ENCODE measurements around the gene TBXAS1. TPM values are rescaled to one million over a fixed set of nuclear protein-coding genes. Genes with fewer than 3 reads are reported as not detected.
A peak's percentile ranks its signal among the peaks of the same experiment; 100 is the strongest.

TBXAS1 gene
- total and polyA plus RNA-seq, 4 donors = 19.6 to 126 (median 55.2) TPM

GRCh38 chr7:140018125-140019043 is 189.3 kb downstream of the TBXAS1 start:
- no peak overlapping the region for H3K27ac ChIP-seq (ENCODE audit: low read depth in 1 of 2, low read length in 1 of 2)
- DNase-seq (peak in 1 of 3 donors; percentile 4), ATAC-seq (ENCODE audit: insufficient read depth, low FRiP score) (no peak)
- H3K36me3 ChIP-seq (ENCODE audit: control insufficient read depth in 4 of 4, insufficient read depth in 4 of 4, low read length in 4 of 4) = peaks cover 0 to 17% (median 2%) of the 10 kb centered on the region in 4 donors
- no peaks in the 10 kb centered on the region for H3K9me3 ChIP-seq (ENCODE audit: control insufficient read depth in 4 of 4, insufficient read depth in 3 of 4, low read length in 3 of 4)
- no peak overlapping the region for H3K4me3 ChIP-seq
- H3K4me1 ChIP-seq (ENCODE audit: control insufficient read depth in 5 of 5, insufficient read depth in 5 of 5, low read length in 5 of 5) = no peaks in the 10 kb centered on the region
- WGBS, 2 donors = 89 to 92% methylated on average over 9 of the region's 9 CpGs
- no peak overlapping the region for H3K9ac ChIP-seq (ENCODE audit: insufficient read depth in 1 of 2, low read length in 2 of 2)
- TF ChIP-seq CTCF (IDR thresholded peaks at IDR 0.05; ENCODE audit: control extremely low read depth, extremely low read depth) = no peak
- no peaks in the 10 kb centered on the region for H3K27me3 ChIP-seq (ENCODE audit: control insufficient read depth in 3 of 3, insufficient read depth in 3 of 3, low read length in 2 of 3)

GRCh38 chr7:140019172-140019571 is 190.1 kb downstream of the TBXAS1 start:
- no peaks in the 10 kb centered on the region for H3K4me1 ChIP-seq (ENCODE audit: control insufficient read depth in 5 of 5, insufficient read depth in 5 of 5, low read length in 5 of 5)
- no peak overlapping the region for H3K4me3 ChIP-seq
- no peaks in the 10 kb centered on the region for H3K9me3 ChIP-seq (ENCODE audit: control insufficient read depth in 4 of 4, insufficient read depth in 3 of 4, low read length in 3 of 4)
- peaks cover 0 to 20% (median 3%) of the 10 kb centered on the region in 4 donors for H3K36me3 ChIP-seq (ENCODE audit: control insufficient read depth in 4 of 4, insufficient read depth in 4 of 4, low read length in 4 of 4)
- H3K9ac ChIP-seq (ENCODE audit: insufficient read depth in 1 of 2, low read length in 2 of 2) = no peak overlapping the region
- 64 to 81% methylated on average over 11 of the region's 11 CpGs for WGBS, 2 donors
- DNase-seq (peak in 1 of 3 donors; percentile 9), ATAC-seq (ENCODE audit: insufficient read depth, low FRiP score) (no peak)
- H3K27me3 ChIP-seq (ENCODE audit: control insufficient read depth in 3 of 3, insufficient read depth in 3 of 3, low read length in 2 of 3) = no peaks in the 10 kb centered on the region
- no peak for TF ChIP-seq CTCF (IDR thresholded peaks at IDR 0.05; ENCODE audit: control extremely low read depth, extremely low read depth)
- no peak overlapping the region for H3K27ac ChIP-seq (ENCODE audit: low read depth in 1 of 2, low read length in 1 of 2)

- no peaks in the 10 kb centered on the region for H3K27me3 ChIP-seq (ENCODE audit: control insufficient read depth in 3 of 3, insufficient read depth in 3 of 3, low read length in 2 of 3)
- no peak overlapping the region for H3K27ac ChIP-seq (ENCODE audit: low read depth in 1 of 2, low read length in 1 of 2)
- H3K9me3 ChIP-seq (ENCODE audit: control insufficient read depth in 4 of 4, insufficient read depth in 3 of 4, low read length in 3 of 4) = no peaks in the 10 kb centered on the region
- no peak overlapping the region for H3K9ac ChIP-seq (ENCODE audit: insufficient read depth in 1 of 2, low read length in 2 of 2)
- ATAC-seq (ENCODE audit: insufficient read depth, low FRiP score) = no peak
- DNase-seq = peak in 1 of 3 donors; percentile 8
- no peaks in the 10 kb centered on the region for H3K4me1 ChIP-seq (ENCODE audit: control insufficient read depth in 5 of 5, insufficient read depth in 5 of 5, low read length in 5 of 5)
- H3K36me3 ChIP-seq (ENCODE audit: control insufficient read depth in 4 of 4, insufficient read depth in 4 of 4, low read length in 4 of 4) = peaks cover 0 to 23% (median 3%) of the 10 kb centered on the region in 4 donors
- no peak for TF ChIP-seq CTCF (IDR thresholded peaks at IDR 0.05; ENCODE audit: control extremely low read depth, extremely low read depth)
- H3K4me3 ChIP-seq = no peak overlapping the region
- WGBS, 2 donors = 78 to 87% methylated on average over 3 of the region's 3 CpGs
Observed at GRCh38 chr7:140019606-140020005, 190.5 kb downstream of the TBXAS1 start.
